ENCODE data around the gene SEMA3A. TPM values are rescaled to one million over a fixed set of nuclear protein-coding genes. Genes with fewer than 3 reads are reported as not detected.

The SEMA3A gene
- total RNA-seq, 1 experiment from 2014 or later, result 14.2 TPM

DNA sequence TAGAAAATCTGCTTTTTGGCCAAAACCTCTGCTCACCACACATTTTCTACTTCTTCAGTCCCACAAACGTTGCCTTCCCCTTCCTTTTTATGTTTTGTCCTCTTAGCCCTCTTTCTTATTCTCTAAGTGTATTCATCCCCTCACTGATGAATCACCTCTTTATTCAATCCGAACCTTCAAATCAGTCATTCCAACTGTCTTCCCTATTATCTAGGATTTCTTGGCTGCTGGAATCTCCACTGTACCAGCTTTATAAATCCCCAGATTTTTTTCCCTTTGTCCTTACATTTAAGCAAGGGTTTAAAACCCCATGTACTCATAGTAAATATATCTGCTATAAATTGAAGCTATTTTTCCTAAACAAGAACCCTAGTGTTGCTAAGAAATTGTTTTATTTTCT is 176.9 kb downstream of the SEMA3A start:
- Histone ChIP-seq H4K20me1 (ENCODE audit: insufficient read depth) (no peaks in the 10 kb centered on the region), H3K9me2 (ENCODE audit: insufficient read depth) (no peaks in the 10 kb centered on the region), H3K36me3 (ENCODE audit: control insufficient read depth in 1 of 2, insufficient read depth in 2 of 2, low read length in 2 of 2) (no peaks in the 10 kb centered on the region), H3K4me2 (ENCODE audit: low read length) (no peak overlapping the region), H3K79me2 (ENCODE audit: insufficient read depth, low read length) (no peaks in the 10 kb centered on the region), H3K4me1 (ENCODE audit: control insufficient read depth in 1 of 2, insufficient read depth in 2 of 2, low read length in 2 of 2) (peaks cover 5 to 6% of the 10 kb centered on the region in 2 experiments; a peak in 2 of 4 replicates), H3K4me3 (replicated peaks in 1 of 2; ENCODE audit: low read depth in 1 of 2, low read length in 2 of 2) (no peak overlapping the region), H3K9ac (ENCODE audit: low read length) (no peak overlapping the region), H3K27ac (ENCODE audit: low read depth, low read length) (no peak overlapping the region), H3K27me3 (ENCODE audit: insufficient read depth, low read length) (no peaks in the 10 kb centered on the region), H2AFZ (ENCODE audit: low read depth, low read length, poor library complexity, severe bottlenecking) (no peak overlapping the region), H3K9me3 (ENCODE audit: control insufficient read depth in 1 of 2, insufficient read depth in 1 of 2, low read depth in 1 of 2, low read length in 2 of 2) (no peaks in the 10 kb centered on the region)
- no TSS peak for BruUV-seq (replicated peaks)
- ChIA-PET RAD21 (ENCODE audit: low non-redundant PET in 1 of 2, low total read pairs in 2 of 2, uncharacterized antibody in 2 of 2, unreplicated experiment in 2 of 2) (no interaction called here), POLR2A (no interaction called here), CTCF (no interaction called here)
- TF ChIP-seq MAX (IDR thresholded peaks at IDR 0.05), result no peak
- TF ChIP-seq CEBPB (IDR thresholded peaks at IDR 0.05; ENCODE audit: low read depth), result no peak
- TF ChIP-seq FOSL1 (IDR thresholded peaks at IDR 0.05; ENCODE audit: low read depth), result no peak
- TF ChIP-seq ZFX (IDR thresholded peaks at IDR 0.05), result no peak
- no peak for TF ChIP-seq ELF1 (IDR thresholded peaks at IDR 0.05; ENCODE audit: borderline replicate concordance, low read depth)
- no peak for TF ChIP-seq POLR2A (IDR thresholded peaks at IDR 0.05; ENCODE audit: borderline replicate concordance, extremely low read depth, insufficient read depth, insufficient read length)
- no peak for TF ChIP-seq EZH2phosphoT487 (IDR thresholded peaks at IDR 0.05; ENCODE audit: borderline replicate concordance)
- no peak for TF ChIP-seq CBX3 (IDR thresholded peaks at IDR 0.05; ENCODE audit: low read depth)
- no peak for TF ChIP-seq JUND (IDR thresholded peaks at IDR 0.05)
- TF ChIP-seq, protein P1, sequence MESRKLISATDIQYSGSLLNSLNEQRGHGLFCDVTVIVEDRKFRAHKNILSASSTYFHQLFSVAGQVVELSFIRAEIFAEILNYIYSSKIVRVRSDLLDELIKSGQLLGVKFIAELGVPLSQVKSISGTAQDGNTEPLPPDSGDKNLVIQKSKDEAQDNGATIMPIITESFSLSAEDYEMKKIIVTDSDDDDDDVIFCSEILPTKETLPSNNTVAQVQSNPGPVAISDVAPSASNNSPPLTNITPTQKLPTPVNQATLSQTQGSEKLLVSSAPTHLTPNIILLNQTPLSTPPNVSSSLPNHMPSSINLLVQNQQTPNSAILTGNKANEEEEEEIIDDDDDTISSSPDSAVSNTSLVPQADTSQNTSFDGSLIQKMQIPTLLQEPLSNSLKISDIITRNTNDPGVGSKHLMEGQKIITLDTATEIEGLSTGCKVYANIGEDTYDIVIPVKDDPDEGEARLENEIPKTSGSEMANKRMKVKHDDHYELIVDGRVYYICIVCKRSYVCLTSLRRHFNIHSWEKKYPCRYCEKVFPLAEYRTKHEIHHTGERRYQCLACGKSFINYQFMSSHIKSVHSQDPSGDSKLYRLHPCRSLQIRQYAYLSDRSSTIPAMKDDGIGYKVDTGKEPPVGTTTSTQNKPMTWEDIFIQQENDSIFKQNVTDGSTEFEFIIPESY (IDR thresholded peaks at IDR 0.05; ENCODE audit: extremely low read depth, insufficient replicate concordance, low read length), result no peak
- TF ChIP-seq SP1 (IDR thresholded peaks at IDR 0.05; ENCODE audit: low read depth), result no peak
- no peak for TF ChIP-seq SIN3A (IDR thresholded peaks at IDR 0.05; ENCODE audit: low read depth)
- TF ChIP-seq TCF7L2 (IDR thresholded peaks at IDR 0.05; ENCODE audit: borderline replicate concordance, extremely low read depth, insufficient read depth, insufficient read length), result no peak
- TF ChIP-seq YY1 (IDR thresholded peaks at IDR 0.05; ENCODE audit: extremely low read depth, insufficient replicate concordance, low read depth, low read length), result no peak
- TF ChIP-seq, protein P2, sequence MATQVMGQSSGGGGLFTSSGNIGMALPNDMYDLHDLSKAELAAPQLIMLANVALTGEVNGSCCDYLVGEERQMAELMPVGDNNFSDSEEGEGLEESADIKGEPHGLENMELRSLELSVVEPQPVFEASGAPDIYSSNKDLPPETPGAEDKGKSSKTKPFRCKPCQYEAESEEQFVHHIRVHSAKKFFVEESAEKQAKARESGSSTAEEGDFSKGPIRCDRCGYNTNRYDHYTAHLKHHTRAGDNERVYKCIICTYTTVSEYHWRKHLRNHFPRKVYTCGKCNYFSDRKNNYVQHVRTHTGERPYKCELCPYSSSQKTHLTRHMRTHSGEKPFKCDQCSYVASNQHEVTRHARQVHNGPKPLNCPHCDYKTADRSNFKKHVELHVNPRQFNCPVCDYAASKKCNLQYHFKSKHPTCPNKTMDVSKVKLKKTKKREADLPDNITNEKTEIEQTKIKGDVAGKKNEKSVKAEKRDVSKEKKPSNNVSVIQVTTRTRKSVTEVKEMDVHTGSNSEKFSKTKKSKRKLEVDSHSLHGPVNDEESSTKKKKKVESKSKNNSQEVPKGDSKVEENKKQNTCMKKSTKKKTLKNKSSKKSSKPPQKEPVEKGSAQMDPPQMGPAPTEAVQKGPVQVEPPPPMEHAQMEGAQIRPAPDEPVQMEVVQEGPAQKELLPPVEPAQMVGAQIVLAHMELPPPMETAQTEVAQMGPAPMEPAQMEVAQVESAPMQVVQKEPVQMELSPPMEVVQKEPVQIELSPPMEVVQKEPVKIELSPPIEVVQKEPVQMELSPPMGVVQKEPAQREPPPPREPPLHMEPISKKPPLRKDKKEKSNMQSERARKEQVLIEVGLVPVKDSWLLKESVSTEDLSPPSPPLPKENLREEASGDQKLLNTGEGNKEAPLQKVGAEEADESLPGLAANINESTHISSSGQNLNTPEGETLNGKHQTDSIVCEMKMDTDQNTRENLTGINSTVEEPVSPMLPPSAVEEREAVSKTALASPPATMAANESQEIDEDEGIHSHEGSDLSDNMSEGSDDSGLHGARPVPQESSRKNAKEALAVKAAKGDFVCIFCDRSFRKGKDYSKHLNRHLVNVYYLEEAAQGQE (IDR thresholded peaks at IDR 0.05; ENCODE audit: low read depth), result no peak
- TF ChIP-seq SRF (IDR thresholded peaks at IDR 0.05; ENCODE audit: low read depth), result no peak
- DNase-seq (ENCODE audit: low read depth, low spot score) (no peak), ATAC-seq (no peak)
- intact Hi-C loops (cut with micrococcal nuclease), result no loop called here
